HG03196 (cell line): Measurements from ENCODE around the gene FAM47C.
"Not testable (repeated sequence)": the region's sequence is repeated elsewhere in the genome, so short reads cannot be mapped to it uniquely, and the experiment has no call there.

Source experiments
- ATAC-seq: cut with Tn5 transposase; IDR thresholded peaks from one replicate; pipeline ENCODE4 v1.9.1; 2021; ENCODE audit not compliant: unreplicated experiment

FAM47C gene

GRCh38 chrX:37008182-37008581, at the start of gene FAM47C:
Gene FAM47C (plus strand): TSS chrX:37008366. CDS start chrX:37008411, 45 bp downstream.
- ATAC-seq = not testable (repeated sequence)

GRCh38 chrX:36961590-36961989, 46.6 kb upstream of the FAM47C start:
- ATAC-seq = no peak

- no peak for ATAC-seq
Observed at GRCh38 chrX:36963069-36963808, 44.9 kb upstream of the FAM47C start.

- no peak for ATAC-seq
Observed at GRCh38 chrX:36963852-36964251, 44.3 kb upstream of the FAM47C start.

GRCh38 chrX:36973575-36973974, 34.6 kb upstream of the FAM47C start:
- ATAC-seq = no peak

GRCh38 chrX:36974911-36975310, 33.3 kb upstream of the FAM47C start:
- no peak for ATAC-seq

GRCh38 chrX:36978886-36979285, 29.3 kb upstream of the FAM47C start:
- ATAC-seq = no peak

- ATAC-seq = no peak
Observed at GRCh38 chrX:36983831-36984230, 24.3 kb upstream of the FAM47C start.

- ATAC-seq = not testable (repeated sequence)
Observed at GRCh38 chrX:36985416-36986209, 22.6 kb upstream of the FAM47C start.

- ATAC-seq = no peak
Observed at GRCh38 chrX:36986231-36986630, 21.9 kb upstream of the FAM47C start.

- ATAC-seq = not testable (repeated sequence)
Observed at GRCh38 chrX:36987212-36987611, 21.0 kb upstream of the FAM47C start.

GRCh38 chrX:37000140-37000539, 8.0 kb upstream of the FAM47C start:
- ATAC-seq = no peak

GRCh38 chrX:37010496-37010895, 2.3 kb downstream of the FAM47C start:
- no peak for ATAC-seq

- ATAC-seq = not testable (repeated sequence)
Observed at GRCh38 chrX:37034260-37034659, 26.1 kb downstream of the FAM47C start.

GRCh38 chrX:37036674-37037220, 28.6 kb downstream of the FAM47C start:
- not testable (repeated sequence) for ATAC-seq

GRCh38 chrX:37038814-37039213, 30.6 kb downstream of the FAM47C start:
- not testable (repeated sequence) for ATAC-seq

GRCh38 chrX:37042956-37043885, 35.1 kb downstream of the FAM47C start:
- ATAC-seq = not testable (repeated sequence)

GRCh38 chrX:37047776-37048175, 39.6 kb downstream of the FAM47C start:
- ATAC-seq = no peak

- not testable (repeated sequence) for ATAC-seq
Observed at GRCh38 chrX:37057572-37057971, 49.4 kb downstream of the FAM47C start.

- ATAC-seq = peak; percentile 76
Observed at GRCh38 chrX:37060999-37061398, 52.8 kb downstream of the FAM47C start.
